ENCODE results near the gene TMPRSS5.

DNA sequence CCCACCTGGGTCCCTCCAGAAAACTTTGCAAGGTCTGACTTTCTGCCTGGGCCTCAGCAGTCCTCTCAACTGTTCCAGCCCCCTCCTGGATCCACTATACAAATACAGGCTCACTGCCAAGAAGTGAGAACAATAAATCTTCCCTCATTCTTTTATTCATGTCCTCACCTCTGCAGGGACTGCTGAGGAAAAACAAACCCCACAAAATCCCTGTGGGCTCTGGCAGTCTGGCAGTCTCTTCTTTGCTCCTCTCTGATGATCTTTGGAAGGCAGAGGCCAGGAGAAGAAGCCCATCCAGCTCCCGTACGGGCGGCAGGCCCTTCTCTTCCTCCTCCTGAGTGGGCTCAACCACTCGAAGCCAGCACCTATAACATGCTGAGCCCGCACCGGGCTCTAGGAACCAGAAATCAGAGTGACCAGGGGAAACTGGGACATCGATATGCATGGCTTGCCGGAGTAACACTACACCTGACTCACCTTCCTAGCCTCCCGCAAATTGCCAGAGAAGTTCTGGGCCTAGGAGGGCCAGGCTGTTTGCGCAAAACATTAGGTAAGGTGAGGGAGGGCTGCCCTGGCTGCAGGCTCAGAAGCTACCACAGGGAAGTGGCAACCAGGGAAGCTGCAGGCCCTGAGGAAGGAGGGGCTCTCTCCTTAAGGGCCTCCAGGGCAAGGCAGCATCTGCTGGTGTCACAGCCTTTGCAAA is 24.2 kb downstream of the TMPRSS5 start:
- TF ChIP-seq, protein P1, sequence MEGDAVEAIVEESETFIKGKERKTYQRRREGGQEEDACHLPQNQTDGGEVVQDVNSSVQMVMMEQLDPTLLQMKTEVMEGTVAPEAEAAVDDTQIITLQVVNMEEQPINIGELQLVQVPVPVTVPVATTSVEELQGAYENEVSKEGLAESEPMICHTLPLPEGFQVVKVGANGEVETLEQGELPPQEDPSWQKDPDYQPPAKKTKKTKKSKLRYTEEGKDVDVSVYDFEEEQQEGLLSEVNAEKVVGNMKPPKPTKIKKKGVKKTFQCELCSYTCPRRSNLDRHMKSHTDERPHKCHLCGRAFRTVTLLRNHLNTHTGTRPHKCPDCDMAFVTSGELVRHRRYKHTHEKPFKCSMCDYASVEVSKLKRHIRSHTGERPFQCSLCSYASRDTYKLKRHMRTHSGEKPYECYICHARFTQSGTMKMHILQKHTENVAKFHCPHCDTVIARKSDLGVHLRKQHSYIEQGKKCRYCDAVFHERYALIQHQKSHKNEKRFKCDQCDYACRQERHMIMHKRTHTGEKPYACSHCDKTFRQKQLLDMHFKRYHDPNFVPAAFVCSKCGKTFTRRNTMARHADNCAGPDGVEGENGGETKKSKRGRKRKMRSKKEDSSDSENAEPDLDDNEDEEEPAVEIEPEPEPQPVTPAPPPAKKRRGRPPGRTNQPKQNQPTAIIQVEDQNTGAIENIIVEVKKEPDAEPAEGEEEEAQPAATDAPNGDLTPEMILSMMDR (IDR thresholded peaks at IDR 0.05; ENCODE audit: low read depth, low read length, poor library complexity, severe bottlenecking): no peak
- no peak for TF ChIP-seq EZH2phosphoT487 (IDR thresholded peaks at IDR 0.05; ENCODE audit: borderline replicate concordance, low read length)
